Hematopoietic multipotent progenitor cell (in vitro differentiated cells): ENCODE results near the gene HEXD. TPM values are rescaled to one million over a fixed set of nuclear protein-coding genes. Genes with fewer than 3 reads are reported as not detected.
"Not testable (repeated sequence)": the region's sequence is repeated elsewhere in the genome, so short reads cannot be mapped to it uniquely, and the experiment has no call there.

Experiments used
- DNase-seq, 3 donors: peaks; one replicate each; pipeline ENCODE4 v3.0.0-alpha.2; 2011 to 2015; ENCODE audit warnings: low read depth in 2 of 3, low spot score in 2 of 3
- total RNA-seq: library from RNA; depleted of rRNA; stranded (reverse); fragments of >200 nt; gene quantifications from one replicate; pipeline ENCODE4 v1.2.3, GENCODE V29; 2012

The HEXD gene
- total RNA-seq, 1 donor = 51.4 TPM

DNA sequence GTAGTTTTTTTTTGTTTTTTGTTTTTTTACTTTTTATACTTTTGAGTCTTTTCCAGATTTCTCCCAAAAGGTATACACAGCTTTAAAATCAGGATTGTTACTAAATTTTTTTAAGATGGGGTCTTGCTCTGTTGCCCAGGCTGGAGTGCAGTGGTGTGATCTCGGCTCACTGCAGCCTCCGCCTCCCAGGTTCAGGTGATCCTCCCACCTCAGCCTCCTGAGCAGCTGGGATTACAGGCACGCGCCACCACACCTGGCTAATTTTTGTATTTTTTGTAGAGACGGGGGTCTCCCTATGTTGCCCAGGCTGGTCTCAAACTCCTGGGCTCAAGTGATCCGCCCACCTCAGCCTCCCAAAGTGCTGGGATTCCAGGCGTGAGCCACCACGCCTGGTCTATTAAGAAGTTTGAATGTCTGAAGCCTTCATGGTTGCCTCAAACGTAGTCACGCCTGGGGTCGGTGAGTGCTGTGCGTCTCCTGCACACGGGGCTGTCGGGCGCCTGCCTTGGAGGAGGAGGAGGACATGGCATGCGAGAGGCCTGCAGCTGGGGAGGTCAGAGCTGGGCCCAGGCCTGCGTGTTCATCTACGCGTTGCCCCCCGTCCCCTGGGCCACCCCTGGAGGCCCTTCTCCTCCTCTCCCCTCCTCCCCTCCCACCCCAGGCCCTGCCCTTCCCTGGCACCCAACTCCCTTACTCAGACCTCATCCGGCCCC lies 35.8 kb upstream of the HEXD start:
- not testable (repeated sequence) for DNase-seq

GRCh38 chr17:82382933-82383255 lies 35.3 kb upstream of the HEXD start:
- no peak for DNase-seq

- no peak for DNase-seq
Measured at GRCh38 chr17:82383411-82383810, 34.7 kb upstream of the HEXD start.

GRCh38 chr17:82384051-82384729 lies 34.0 kb upstream of the HEXD start:
- no peak for DNase-seq

- DNase-seq = no peak
Measured at GRCh38 chr17:82384730-82385481, 33.2 kb upstream of the HEXD start.

- DNase-seq = no peak
Measured at GRCh38 chr17:82385559-82386254, 32.4 kb upstream of the HEXD start.

DNA sequence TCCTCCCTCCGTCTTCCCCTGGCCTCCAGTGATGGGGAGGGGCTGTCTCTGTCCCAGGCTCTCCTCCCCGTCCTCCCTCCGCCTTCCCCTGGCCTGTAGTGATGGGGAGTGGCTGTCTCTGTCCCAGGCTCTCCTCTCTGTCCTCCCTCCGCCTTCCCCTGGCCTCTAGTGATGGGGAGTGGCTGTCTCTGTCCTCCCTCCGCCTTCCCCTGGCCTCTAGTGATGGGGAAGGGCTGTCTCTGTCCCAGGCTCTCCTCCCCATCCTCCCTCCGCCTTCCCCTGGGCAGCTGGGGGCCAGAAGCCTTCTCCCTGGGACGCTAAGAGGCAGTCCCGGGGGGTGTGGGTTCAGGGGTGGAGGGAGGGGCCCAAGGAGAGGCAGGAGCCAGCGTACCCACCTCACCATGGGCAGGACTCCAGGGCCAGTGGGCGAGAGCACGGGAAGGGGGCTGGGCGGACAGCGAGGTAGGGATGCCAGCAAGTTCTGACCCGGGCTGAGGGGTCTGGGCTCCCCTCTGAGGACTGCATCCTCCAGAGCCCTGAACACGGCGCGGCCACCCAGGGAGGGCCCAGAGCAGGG lies 31.8 kb upstream of the HEXD start:
- no peak for DNase-seq

DNA sequence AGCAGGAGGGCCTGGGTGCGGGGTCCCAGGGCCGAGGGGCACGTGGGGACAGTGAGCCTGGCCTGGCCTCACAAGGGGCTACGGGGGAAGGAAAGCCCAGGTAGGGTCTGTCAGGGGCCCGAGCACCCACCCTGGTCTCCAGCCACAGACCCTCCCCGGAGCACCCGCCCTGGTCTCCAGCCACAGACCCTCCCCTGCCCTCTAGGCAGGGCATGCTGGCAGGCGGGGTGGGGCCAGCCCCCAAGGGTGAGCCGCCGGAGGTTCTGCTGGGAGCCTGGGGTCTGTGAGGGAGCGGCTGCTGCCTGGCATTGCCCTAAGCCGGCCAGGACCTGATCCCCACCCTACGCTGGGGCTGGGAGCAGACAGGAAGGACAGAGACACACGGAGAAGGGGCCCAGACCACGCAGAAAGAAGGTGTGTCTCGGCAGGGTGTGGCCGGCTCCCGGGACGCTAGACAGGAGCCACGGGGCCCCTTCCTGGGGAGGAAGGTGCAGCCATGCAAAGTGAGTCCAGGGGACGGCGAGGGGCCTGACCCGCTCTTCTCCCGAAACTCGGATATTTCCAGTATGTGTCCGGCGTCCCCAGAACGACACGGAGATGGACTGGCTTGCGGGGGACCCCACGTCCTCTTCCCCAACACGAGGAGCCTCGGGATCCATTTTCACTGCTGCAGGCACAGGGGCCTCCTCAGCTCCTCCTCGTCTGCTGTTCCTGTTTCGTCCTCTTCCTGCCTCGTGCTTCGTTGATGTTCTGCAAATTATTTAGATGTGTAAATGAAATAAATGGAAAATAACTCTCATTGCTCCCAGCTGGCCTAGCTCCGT lies 31.1 kb upstream of the HEXD start:
- DNase-seq = peak in 1 of 3 donors; percentile 32

- DNase-seq = no peak
Measured at GRCh38 chr17:82387705-82388106, 30.4 kb upstream of the HEXD start.

DNA sequence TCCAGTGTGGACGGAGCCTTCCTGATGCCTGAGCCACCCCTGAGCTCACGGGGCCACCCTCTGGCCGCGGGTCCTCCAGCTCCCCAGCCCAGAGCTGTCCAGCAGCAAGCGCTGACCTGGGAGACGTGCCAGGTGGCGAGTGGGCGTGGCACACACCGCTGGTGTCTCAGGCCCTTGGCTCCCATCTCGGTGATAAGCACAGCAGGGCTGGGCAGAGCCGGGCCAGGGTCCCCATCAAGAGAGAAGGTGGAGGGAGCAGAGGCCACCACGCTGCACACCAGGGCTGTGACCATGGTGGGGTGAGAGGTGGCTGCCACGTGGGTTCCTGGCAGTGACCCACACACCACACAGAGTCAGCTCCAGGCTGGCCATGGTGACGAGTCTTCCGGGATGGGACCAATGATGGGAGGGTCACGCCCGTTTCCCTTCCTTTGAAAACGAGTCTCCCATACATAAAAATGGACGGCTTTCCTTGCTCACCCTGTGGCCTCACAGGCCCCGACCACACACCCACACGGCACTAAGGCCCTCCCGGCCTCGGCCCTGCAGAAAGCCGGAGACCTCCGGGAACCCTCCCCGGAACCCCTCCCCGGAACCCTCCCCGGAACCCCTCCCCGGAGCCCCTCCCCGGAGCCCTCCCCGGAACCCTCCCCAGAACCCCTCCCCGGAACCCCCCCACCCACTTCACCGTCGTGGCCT lies 29.8 kb upstream of the HEXD start:
- no peak for DNase-seq

- DNase-seq = no peak
Measured at GRCh38 chr17:82388922-82389283, 29.2 kb upstream of the HEXD start.

DNA sequence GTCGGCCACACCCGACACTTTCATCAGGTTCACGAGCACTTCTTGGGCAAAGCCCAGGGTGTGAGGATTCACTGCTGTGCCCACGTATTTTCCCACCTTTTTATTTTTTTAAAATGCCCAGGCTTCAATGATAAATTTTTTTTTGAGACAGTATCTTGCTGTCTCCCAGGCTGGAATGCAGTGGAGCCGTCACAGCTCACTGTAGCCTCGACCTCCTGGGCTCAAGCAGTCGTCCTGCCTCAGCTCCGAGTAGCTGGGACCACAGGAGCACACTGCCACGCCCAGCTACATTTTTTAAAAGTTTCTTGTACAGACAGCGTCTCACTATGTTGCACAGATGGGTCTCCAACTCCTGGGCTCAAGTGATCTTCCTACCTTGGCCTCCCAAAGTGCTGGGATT lies 28.8 kb upstream of the HEXD start:
- no peak for DNase-seq

GRCh38 chr17:82390015-82390859 lies 27.9 kb upstream of the HEXD start:
- no peak for DNase-seq

DNA sequence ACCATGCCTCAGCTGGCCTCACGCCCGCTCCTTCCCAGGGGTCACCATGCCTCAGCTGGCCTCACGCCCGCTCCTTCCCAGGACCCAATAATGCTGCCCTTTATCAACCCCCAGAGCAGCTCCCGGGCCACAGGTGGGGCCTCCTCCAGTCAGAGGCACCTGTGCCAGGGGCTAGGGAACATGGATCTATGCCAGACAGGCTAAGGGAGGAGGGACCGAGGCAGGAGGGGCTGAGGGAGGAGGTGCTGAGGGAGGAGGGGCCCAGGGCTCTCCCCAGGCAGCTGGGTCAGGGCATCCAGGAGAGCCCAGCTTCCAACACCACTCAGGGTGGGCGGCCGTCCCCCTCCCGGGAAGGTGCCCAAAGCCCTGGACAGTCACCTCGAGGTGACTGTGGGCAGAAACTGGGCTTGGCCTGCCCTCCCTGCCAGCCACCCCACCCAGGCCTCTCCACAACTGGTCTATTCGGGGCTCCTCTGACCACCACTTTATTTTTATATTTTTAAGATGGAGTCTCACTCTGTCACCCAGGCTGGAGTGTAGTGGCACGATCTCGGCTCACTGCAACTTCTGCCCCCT lies 27.2 kb upstream of the HEXD start:
- no peak for DNase-seq

DNA sequence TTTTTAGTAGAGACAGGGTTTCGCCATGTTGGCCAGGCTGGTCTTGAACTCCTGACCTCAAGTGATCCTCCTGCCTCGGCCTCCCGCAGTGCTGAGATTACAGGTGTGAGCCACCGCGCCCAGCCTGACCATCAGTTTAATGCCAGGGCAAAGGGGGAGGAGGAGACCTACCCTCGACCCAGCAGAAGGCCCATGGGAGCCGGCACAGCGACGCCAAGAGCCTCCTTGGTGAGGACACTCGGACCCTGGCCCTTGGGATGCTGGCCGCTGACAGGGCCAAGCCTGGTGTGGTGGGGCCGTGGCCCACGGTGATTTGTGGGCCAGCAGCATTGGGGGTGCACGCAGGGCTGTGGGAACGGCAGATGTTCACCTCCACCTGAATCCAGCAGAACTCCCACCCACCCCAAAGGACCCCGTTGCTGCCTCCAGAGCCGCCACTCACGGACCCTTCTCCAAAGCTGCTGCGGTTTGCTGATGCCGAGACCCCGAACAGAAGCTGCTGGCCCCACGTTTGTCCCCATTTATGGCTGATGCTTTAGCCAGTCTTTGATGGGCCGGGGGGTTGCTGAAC lies 26.6 kb upstream of the HEXD start:
- no peak for DNase-seq

- no peak for DNase-seq
Measured at GRCh38 chr17:82392209-82392920, 25.8 kb upstream of the HEXD start.

DNA sequence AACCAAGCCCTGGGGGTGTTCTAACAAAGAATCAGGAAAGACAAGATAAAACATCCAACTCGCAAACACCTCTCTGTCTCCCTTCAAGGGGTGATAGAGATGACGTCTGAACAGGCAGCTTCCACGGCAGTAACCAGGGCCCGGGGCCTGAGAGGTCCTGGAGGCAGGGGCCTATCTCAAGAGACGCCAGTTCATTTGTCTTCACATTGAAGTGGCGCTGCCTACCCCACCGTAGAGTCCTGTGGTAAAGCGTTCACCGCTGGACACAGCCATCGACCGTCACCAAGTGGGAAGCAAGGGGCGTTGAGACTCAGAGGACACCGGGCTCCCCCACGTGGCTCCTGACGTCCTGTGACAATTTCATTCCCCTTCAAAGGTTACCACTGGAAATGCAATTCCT lies 25.2 kb upstream of the HEXD start:
- no peak for DNase-seq
